Activated T-cell treated with anti-CD3 and anti-CD28 coated beads, Interleukin-2, amount 50 U/mL, for 72 hours (primary cell): ENCODE results near the gene KCNK1. TPM values are rescaled to one million over a fixed set of nuclear protein-coding genes. Genes with fewer than 3 reads are reported as not detected.
A peak's percentile ranks its signal among the peaks of the same experiment; 100 is the strongest.

Experiments
- ATAC-seq, 2 donors: fragments of 150-1000 bp; cut with Tn5 transposase; replicated peaks in 1 of 2; 2 replicates each; pipeline ENCODE4 v1.10.0; 2021; ENCODE audit warnings: moderate library complexity in 2 of 2, mild to moderate bottlenecking in 1 of 2
- DNase-seq, 2 donors: peaks; one replicate each; pipeline ENCODE4 v3.0.0; 2021 to 2022; ENCODE audit warnings: mixed read lengths in 1 of 2
- H3K27ac Mint-ChIP-seq: one replicate; pipeline ENCODE4 v1.8.0; 2022; ENCODE audit warnings: mild to moderate bottlenecking, moderate library complexity, mixed read lengths
- H3K27me3 Mint-ChIP-seq: one replicate; pipeline ENCODE4 v1.8.0; 2022; ENCODE audit warnings: low read depth, mixed read lengths
- H3K36me3 Mint-ChIP-seq, 2 donors: one replicate each; pipeline ENCODE4 v1.8.0; 2022; ENCODE audit warnings: mixed read lengths in 2 of 2, mild to moderate bottlenecking in 1 of 2; ENCODE audit not compliant: insufficient read depth in 2 of 2
- H3K4me1 Mint-ChIP-seq: one replicate; pipeline ENCODE4 v1.8.0; 2022; ENCODE audit warnings: low read depth, mixed read lengths
- H3K4me3 Mint-ChIP-seq, 2 donors: one replicate each; pipeline ENCODE4 v1.8.0; 2022; ENCODE audit warnings: mild to moderate bottlenecking in 2 of 2, mixed read lengths in 2 of 2, moderate library complexity in 2 of 2
- H3K9me3 Mint-ChIP-seq, 2 donors: one replicate each; pipeline ENCODE4 v1.8.0; 2022; ENCODE audit warnings: mixed read lengths in 2 of 2
- total RNA-seq, 2 donors: library from RNA; stranded (reverse); gene quantifications; one replicate each; pipeline ENCODE4 v1.2.3, GENCODE V29; 2022

KCNK1 gene
- total RNA-seq = 1 to 10 TPM in 1 of 2 donors, under 1 TPM in 1; 0.43 to 5.9 TPM

- H3K4me1 Mint-ChIP-seq = peaks cover 13% of the 10 kb centered on the region
- peaks cover 86% of the 10 kb centered on the region for H3K27me3 Mint-ChIP-seq
- H3K27ac Mint-ChIP-seq = peak within 1 kb of the TSS; percentile 49
- H3K4me3 Mint-ChIP-seq = peak within 1 kb of the TSS; percentile 78 to 88
- no peaks in the 10 kb centered on the region for H3K9me3 Mint-ChIP-seq
- DNase-seq (peak in 1 of 2 donors; percentile 19), ATAC-seq (peak; percentile 41 to 57)
- H3K36me3 Mint-ChIP-seq = peaks cover 0 to 3% of the 10 kb centered on the region in 2 donors
These were observed at the start of gene KCNK1 for GRCh38 chr1:233613252-233614172. Gene KCNK1 (plus strand): TSS chr1:233614106. CDS start chr1:233614172, 66 bp downstream.

GRCh38 chr1:233565313-233565712 lies 48.6 kb upstream of the KCNK1 start:
- H3K27me3 Mint-ChIP-seq = no peaks in the 10 kb centered on the region
- H3K36me3 Mint-ChIP-seq = peaks cover 2 to 4% of the 10 kb centered on the region in 2 donors
- DNase-seq = no peak
- no peak for ATAC-seq
- no peak overlapping the region for H3K27ac Mint-ChIP-seq
- no peak overlapping the region for H3K4me3 Mint-ChIP-seq
- peaks cover 1 to 3% of the 10 kb centered on the region in 2 donors for H3K9me3 Mint-ChIP-seq
- no peaks in the 10 kb centered on the region for H3K4me1 Mint-ChIP-seq

- no peak overlapping the region for H3K4me3 Mint-ChIP-seq
- no peak for DNase-seq
- H3K9me3 Mint-ChIP-seq = peaks cover 1% of the 10 kb centered on the region in 2 donors
- no peak overlapping the region for H3K27ac Mint-ChIP-seq
- no peaks in the 10 kb centered on the region for H3K4me1 Mint-ChIP-seq
- no peak for ATAC-seq
- H3K36me3 Mint-ChIP-seq = peaks cover 0 to 1% of the 10 kb centered on the region in 2 donors
- no peaks in the 10 kb centered on the region for H3K27me3 Mint-ChIP-seq
These were observed 47.0 kb upstream of the KCNK1 start for GRCh38 chr1:233566886-233567285.

DNA sequence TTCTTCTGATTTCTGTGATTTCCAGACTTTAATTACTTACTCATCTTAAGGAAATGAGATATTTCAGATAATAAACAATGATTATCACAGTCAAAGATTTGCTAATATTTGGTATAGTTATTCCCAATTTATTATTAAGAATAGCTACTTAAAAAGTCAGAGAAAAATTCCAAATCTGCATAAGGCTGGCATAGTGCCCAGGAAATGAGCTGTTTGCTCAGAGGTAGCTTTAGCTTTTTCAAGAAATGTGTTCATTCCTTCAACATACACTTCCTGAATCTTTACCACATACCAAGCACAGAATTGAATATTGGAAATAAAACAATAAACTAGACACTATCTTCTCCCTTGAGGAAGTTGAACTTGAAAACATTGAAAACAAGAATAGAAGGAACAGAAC lies 44.3 kb upstream of the KCNK1 start:
- Mint-ChIP-seq H3K36me3 (no peaks in the 10 kb centered on the region), H3K4me1 (no peaks in the 10 kb centered on the region), H3K27ac (no peak overlapping the region), H3K9me3 (peaks cover 0 to 3% of the 10 kb centered on the region in 2 donors), H3K4me3 (no peak overlapping the region), H3K27me3 (peaks cover 7% of the 10 kb centered on the region)
- ATAC-seq = no peak
- no peak for DNase-seq

DNA sequence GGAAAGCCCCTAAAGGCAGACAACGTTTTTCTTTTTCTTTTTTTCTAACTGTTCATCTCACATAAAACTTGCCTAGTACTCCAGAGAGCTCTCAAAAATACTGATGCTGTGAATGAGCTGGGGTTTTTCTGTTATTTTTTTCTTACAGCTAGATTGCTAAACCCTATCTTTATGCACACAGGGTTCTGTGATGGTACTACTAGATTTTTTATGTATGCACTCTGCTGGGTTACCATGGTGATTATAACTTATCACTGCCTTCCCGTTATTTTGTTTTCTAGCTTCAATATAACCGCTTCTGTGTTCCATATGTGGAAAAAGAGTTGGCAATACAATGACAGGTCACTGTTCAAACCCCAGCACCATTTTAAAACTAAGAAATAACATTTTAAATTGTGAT lies 43.7 kb upstream of the KCNK1 start:
- peaks cover 0 to 3% of the 10 kb centered on the region in 2 donors for H3K9me3 Mint-ChIP-seq
- no peak overlapping the region for H3K4me3 Mint-ChIP-seq
- DNase-seq (no peak), ATAC-seq (no peak)
- peaks cover 7% of the 10 kb centered on the region for H3K27me3 Mint-ChIP-seq
- no peaks in the 10 kb centered on the region for H3K4me1 Mint-ChIP-seq
- H3K36me3 Mint-ChIP-seq = no peaks in the 10 kb centered on the region
- H3K27ac Mint-ChIP-seq = no peak overlapping the region

DNA sequence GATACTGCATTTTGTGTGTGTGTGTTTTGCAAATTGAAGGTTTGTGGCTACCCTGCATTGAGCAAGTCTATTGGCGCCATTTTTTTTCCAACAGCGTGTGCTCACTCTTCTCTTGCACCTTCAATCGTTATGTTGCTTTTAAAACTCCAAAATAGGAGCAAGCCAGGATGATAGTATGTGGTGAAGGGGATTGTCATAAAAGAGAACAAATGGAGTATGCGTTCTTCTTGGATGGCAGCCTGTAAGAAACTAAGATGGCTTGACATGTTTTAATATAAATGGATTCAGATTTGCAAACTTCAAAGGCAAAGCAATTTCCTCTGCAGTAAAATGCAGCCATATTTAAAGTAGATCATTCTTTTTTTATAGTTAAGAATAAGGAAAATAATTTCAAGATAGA lies 43.2 kb upstream of the KCNK1 start:
- Mint-ChIP-seq H3K27me3 (peaks cover 7% of the 10 kb centered on the region), H3K4me1 (no peaks in the 10 kb centered on the region), H3K36me3 (no peaks in the 10 kb centered on the region), H3K9me3 (peaks cover 0 to 3% of the 10 kb centered on the region in 2 donors), H3K27ac (no peak overlapping the region), H3K4me3 (no peak overlapping the region)
- DNase-seq (no peak), ATAC-seq (no peak)

GRCh38 chr1:233572896-233573295 lies 41.0 kb upstream of the KCNK1 start:
- ATAC-seq = no peak
- H3K4me3 Mint-ChIP-seq = no peak overlapping the region

GRCh38 chr1:233575450-233575849 lies 38.5 kb upstream of the KCNK1 start:
- Mint-ChIP-seq H3K4me1 (no peaks in the 10 kb centered on the region), H3K27me3 (peaks cover 8% of the 10 kb centered on the region), H3K27ac (no peak overlapping the region), H3K9me3 (peaks cover 0 to 3% of the 10 kb centered on the region in 2 donors), H3K4me3 (no peak overlapping the region), H3K36me3 (no peaks in the 10 kb centered on the region)
- ATAC-seq = no peak
- no peak for DNase-seq

More at GRCh38 chr1:233572896-233573295, 41.0 kb upstream of the KCNK1 start:
- Mint-ChIP-seq H3K36me3 (no peaks in the 10 kb centered on the region), H3K9me3 (peaks cover 0 to 3% of the 10 kb centered on the region in 2 donors), H3K27me3 (peaks cover 7% of the 10 kb centered on the region), H3K27ac (no peak overlapping the region), H3K4me1 (no peaks in the 10 kb centered on the region)
- no peak for DNase-seq

GRCh38 chr1:233582439-233582838 lies 31.5 kb upstream of the KCNK1 start:
- Mint-ChIP-seq H3K4me3 (no peak overlapping the region), H3K27me3 (peaks cover 26% of the 10 kb centered on the region), H3K4me1 (no peaks in the 10 kb centered on the region), H3K9me3 (peaks cover 0 to 2% of the 10 kb centered on the region in 2 donors), H3K36me3 (peaks cover 3% of the 10 kb centered on the region in 2 donors), H3K27ac (no peak overlapping the region)
- DNase-seq = no peak
- ATAC-seq = no peak

DNA sequence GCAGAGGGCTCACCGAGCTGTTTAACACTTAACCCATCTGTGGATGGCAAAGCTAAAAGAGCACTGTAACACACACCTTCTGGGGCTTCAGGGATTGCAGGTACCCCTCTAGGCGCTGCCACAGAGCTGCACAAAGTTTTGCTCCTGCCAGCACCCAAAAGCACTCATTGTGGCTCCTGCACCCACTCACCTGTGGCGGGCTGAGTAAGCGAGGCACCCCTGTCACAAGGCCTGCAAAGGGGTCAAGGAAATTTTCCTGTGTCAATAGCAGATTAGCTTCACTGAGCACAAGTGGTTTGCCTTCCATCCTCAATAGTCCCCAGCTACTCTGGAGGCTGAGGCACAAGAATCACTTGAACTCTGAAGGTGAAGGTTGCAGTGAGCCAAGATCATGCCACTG lies 29.5 kb upstream of the KCNK1 start:
- no peak for DNase-seq
- peaks cover 38% of the 10 kb centered on the region for H3K27me3 Mint-ChIP-seq
- no peak overlapping the region for H3K4me3 Mint-ChIP-seq
- no peak overlapping the region for H3K27ac Mint-ChIP-seq
- peaks cover 0 to 2% of the 10 kb centered on the region in 2 donors for H3K9me3 Mint-ChIP-seq
- ATAC-seq = no peak
- no peaks in the 10 kb centered on the region for H3K4me1 Mint-ChIP-seq
- H3K36me3 Mint-ChIP-seq = peaks cover 3% of the 10 kb centered on the region in 2 donors

- H3K4me3 Mint-ChIP-seq = no peak overlapping the region
- H3K36me3 Mint-ChIP-seq = peaks cover 3% of the 10 kb centered on the region in 2 donors
- no peak overlapping the region for H3K27ac Mint-ChIP-seq
- no peak for ATAC-seq
- H3K27me3 Mint-ChIP-seq = peaks cover 42% of the 10 kb centered on the region
- H3K4me1 Mint-ChIP-seq = no peaks in the 10 kb centered on the region
- H3K9me3 Mint-ChIP-seq = peaks cover 0 to 2% of the 10 kb centered on the region in 2 donors
- DNase-seq = no peak
These were observed 29.0 kb upstream of the KCNK1 start for GRCh38 chr1:233584931-233585330.

DNA sequence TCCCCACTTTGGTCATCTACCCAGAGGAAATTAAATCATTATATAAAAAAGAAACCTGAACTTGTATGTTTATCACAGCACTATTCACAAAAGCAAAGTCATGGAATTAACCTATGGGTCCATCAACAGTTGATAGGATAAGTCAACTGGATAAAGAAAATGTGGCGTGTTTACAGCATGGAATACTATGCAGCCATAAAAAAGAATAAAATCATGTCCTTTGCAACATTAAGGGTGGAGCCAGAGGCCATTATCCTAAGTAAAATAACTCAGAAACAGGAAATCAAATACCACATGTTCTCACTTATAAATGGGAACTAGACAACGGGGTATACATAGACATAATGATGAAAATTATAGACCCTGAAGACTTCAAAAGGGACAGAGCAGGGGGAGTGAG lies 27.6 kb upstream of the KCNK1 start:
- Mint-ChIP-seq H3K27me3 (peaks cover 34% of the 10 kb centered on the region), H3K4me1 (no peaks in the 10 kb centered on the region), H3K27ac (no peak overlapping the region), H3K9me3 (peaks cover 0 to 2% of the 10 kb centered on the region in 2 donors), H3K4me3 (no peak overlapping the region), H3K36me3 (peaks cover 0 to 3% of the 10 kb centered on the region in 2 donors)
- DNase-seq (no peak), ATAC-seq (no peak)

DNA sequence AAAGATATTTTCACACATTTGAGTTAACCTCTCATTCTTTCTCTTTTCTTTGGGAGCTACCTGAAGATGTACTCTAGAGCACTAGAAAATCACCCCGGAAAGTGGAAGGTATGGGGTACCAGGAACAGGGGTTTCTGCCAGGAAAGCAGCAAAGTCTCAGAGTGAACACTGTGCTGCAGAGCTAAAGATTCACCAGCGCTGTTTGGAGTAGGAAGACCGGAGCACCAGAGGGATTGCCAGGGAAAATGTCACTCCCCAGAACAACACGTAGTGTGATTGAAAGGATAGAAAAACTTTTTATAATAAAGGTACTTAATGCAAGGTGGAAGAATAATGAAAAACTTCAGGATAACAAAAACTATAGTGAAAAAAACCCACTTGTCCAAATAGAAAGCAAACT lies 26.7 kb upstream of the KCNK1 start:
- DNase-seq = no peak
- Mint-ChIP-seq H3K4me1 (no peaks in the 10 kb centered on the region), H3K27ac (no peak overlapping the region), H3K9me3 (peaks cover 0 to 2% of the 10 kb centered on the region in 2 donors), H3K27me3 (peaks cover 34% of the 10 kb centered on the region), H3K36me3 (peaks cover 0 to 3% of the 10 kb centered on the region in 2 donors), H3K4me3 (no peak overlapping the region)
- ATAC-seq = no peak
